Activated B cell treated with CpG ODN at 0.5 μM for 24 hours (primary cell): ENCODE data around the gene ARHGAP6. TPM values are rescaled to one million over a fixed set of nuclear protein-coding genes. Genes with fewer than 3 reads are reported as not detected.

Experiments used
- ATAC-seq: fragments of 200-7000 bp; cut with Tn5 transposase; one replicate; pipeline ENCODE4 v1.10.0; 2021; ENCODE audit warnings: low read depth, mild to moderate bottlenecking, moderate library complexity
- CTCF ChIA-PET: fragments of 350-600 bp; sonication (Branson Sonifier 250); formaldehyde crosslinking; loops from one replicate; lab custom pipeline; 2021; ENCODE audit warnings: antibody characterized with exemption; lab: Charles Lee
- POLR2A ChIA-PET: fragments of 350-600 bp; sonication (Branson Sonifier 250); formaldehyde crosslinking; loops from one replicate; lab custom pipeline; 2021; ENCODE audit warnings: antibody characterized with exemption; lab: Charles Lee
- DNase-seq: peaks from one replicate; pipeline ENCODE4 v3.0.0; 2022
- H3K27ac Mint-ChIP-seq: one replicate; pipeline ENCODE4 v1.8.0; 2020; ENCODE audit warnings: mixed read lengths
- H3K27me3 Mint-ChIP-seq: one replicate; pipeline ENCODE4 v1.8.0; 2021; ENCODE audit warnings: mixed read lengths
- H3K36me3 Mint-ChIP-seq: one replicate; pipeline ENCODE4 v1.8.0; 2021; ENCODE audit warnings: low read depth, mixed read lengths
- H3K4me1 Mint-ChIP-seq: one replicate; pipeline ENCODE4 v1.8.0; 2021; ENCODE audit warnings: mixed read lengths
- H3K4me3 Mint-ChIP-seq: one replicate; pipeline ENCODE4 v1.8.0; 2020; ENCODE audit warnings: mild to moderate bottlenecking, mixed read lengths
- H3K9me3 Mint-ChIP-seq: one replicate; pipeline ENCODE4 v1.8.0; 2020; ENCODE audit warnings: mixed read lengths
- CTCF ChIP-seq: fragments of 200-600 bp; IDR thresholded peaks from one replicate; pipeline ENCODE4 v1.8.0; 2022; ENCODE audit warnings: antibody characterized with exemption, mild to moderate bottlenecking
- intact Hi-C: fragments of 100-400 bp; cut with micrococcal nuclease; formaldehyde crosslinking; loops from one replicate; pipeline ENCODE4 v1.15.1; 2024
- total RNA-seq: library from RNA; stranded (reverse); gene quantifications from 2 replicates; pipeline ENCODE4 v1.2.3, GENCODE V29; 2022

The ARHGAP6 gene
- total RNA-seq, result 0.37 and 0.42 TPM in 2 replicates

- H3K36me3 Mint-ChIP-seq, result no peaks in the 10 kb centered on the region
- intact Hi-C loops, result no loop called here
- peaks cover 27% of the 10 kb centered on the region for H3K27me3 Mint-ChIP-seq
- no peaks in the 10 kb centered on the region for H3K9me3 Mint-ChIP-seq
- ATAC-seq (no peak), DNase-seq (no peak)
- peaks cover 2% of the 10 kb centered on the region for H3K4me1 Mint-ChIP-seq
- POLR2A ChIA-PET, result no interaction called here
- no peak within 1 kb of the TSS for H3K4me3 Mint-ChIP-seq
- no peak within 1 kb of the TSS for H3K27ac Mint-ChIP-seq
- CTCF ChIA-PET, result no interaction called here
- TF ChIP-seq CTCF, result no peak
These were observed at the start of gene ARHGAP6 for GRCh38 chrX:11665168-11666111. Gene ARHGAP6 (minus strand): TSS chrX:11665920. CDS start chrX:11664828, 1,092 bp downstream.

GRCh38 chrX:11704725-11705495 is 39.2 kb upstream of the ARHGAP6 start:
- Mint-ChIP-seq H3K27me3 (no peaks in the 10 kb centered on the region), H3K27ac (no peak overlapping the region), H3K36me3 (no peaks in the 10 kb centered on the region), H3K4me1 (no peaks in the 10 kb centered on the region), H3K9me3 (no peaks in the 10 kb centered on the region), H3K4me3 (no peak overlapping the region)
- ATAC-seq (no peak), DNase-seq (no peak)
- ChIA-PET POLR2A (no interaction called here), CTCF (no interaction called here)
- intact Hi-C loops, result no loop called here
- TF ChIP-seq CTCF, result no peak

GRCh38 chrX:11703855-11704254 is 38.1 kb upstream of the ARHGAP6 start:
- POLR2A ChIA-PET, result no interaction called here
- Mint-ChIP-seq H3K4me3 (no peak overlapping the region), H3K27ac (no peak overlapping the region), H3K4me1 (no peaks in the 10 kb centered on the region), H3K27me3 (no peaks in the 10 kb centered on the region), H3K9me3 (no peaks in the 10 kb centered on the region), H3K36me3 (no peaks in the 10 kb centered on the region)
- ATAC-seq (no peak), DNase-seq (no peak)
- CTCF ChIA-PET, result no interaction called here
- TF ChIP-seq CTCF, result no peak
- intact Hi-C loops, result no loop called here

GRCh38 chrX:11702965-11703631 is 37.4 kb upstream of the ARHGAP6 start:
- no peaks in the 10 kb centered on the region for H3K4me1 Mint-ChIP-seq
- no peak for TF ChIP-seq CTCF
- H3K27ac Mint-ChIP-seq, result no peak overlapping the region
- intact Hi-C loops, result no loop called here
- ChIA-PET CTCF (no interaction called here), POLR2A (no interaction called here)
- H3K36me3 Mint-ChIP-seq, result no peaks in the 10 kb centered on the region
- H3K27me3 Mint-ChIP-seq, result no peaks in the 10 kb centered on the region
- H3K4me3 Mint-ChIP-seq, result no peak overlapping the region
- ATAC-seq (no peak), DNase-seq (no peak)
- H3K9me3 Mint-ChIP-seq, result no peaks in the 10 kb centered on the region

GRCh38 chrX:11702420-11702819 is 36.7 kb upstream of the ARHGAP6 start:
- H3K4me3 Mint-ChIP-seq, result no peak overlapping the region
- TF ChIP-seq CTCF, result no peak
- H3K9me3 Mint-ChIP-seq, result no peaks in the 10 kb centered on the region
- no peaks in the 10 kb centered on the region for H3K27me3 Mint-ChIP-seq
- no peak overlapping the region for H3K27ac Mint-ChIP-seq
- CTCF ChIA-PET, result no interaction called here
- H3K4me1 Mint-ChIP-seq, result no peaks in the 10 kb centered on the region
- H3K36me3 Mint-ChIP-seq, result no peaks in the 10 kb centered on the region
- no peak for DNase-seq
- intact Hi-C loops, result no loop called here
- no peak for ATAC-seq
- POLR2A ChIA-PET, result no interaction called here
